Liver (tissue), 3 donors: ENCODE measurements around the gene HPCAL1.

Experiments
- ATF3 ChIP-seq: IDR thresholded peaks from 2 replicates; pipeline ENCODE4 v1.6.1; 2016; ENCODE audit warnings: antibody characterized with exemption
- MAX ChIP-seq: IDR thresholded peaks from 2 replicates; pipeline ENCODE4 v1.6.1; 2016; ENCODE audit warnings: antibody characterized with exemption
- YY1 ChIP-seq: IDR thresholded peaks from 2 replicates; pipeline ENCODE4 v1.6.1; 2016; ENCODE audit warnings: antibody characterized with exemption, mild to moderate bottlenecking
- TF ChIP-seq, protein P1 (sequence below): fragments of 150-350 bp; IDR thresholded peaks from 2 replicates; pipeline ENCODE4 v1.5.1; 2017; ENCODE audit warnings: improper control_type of control experiment, low read depth, low read length; ENCODE audit not compliant: missing input control
- donor health status: healthy.
- donor health status: healthy.

DNA sequence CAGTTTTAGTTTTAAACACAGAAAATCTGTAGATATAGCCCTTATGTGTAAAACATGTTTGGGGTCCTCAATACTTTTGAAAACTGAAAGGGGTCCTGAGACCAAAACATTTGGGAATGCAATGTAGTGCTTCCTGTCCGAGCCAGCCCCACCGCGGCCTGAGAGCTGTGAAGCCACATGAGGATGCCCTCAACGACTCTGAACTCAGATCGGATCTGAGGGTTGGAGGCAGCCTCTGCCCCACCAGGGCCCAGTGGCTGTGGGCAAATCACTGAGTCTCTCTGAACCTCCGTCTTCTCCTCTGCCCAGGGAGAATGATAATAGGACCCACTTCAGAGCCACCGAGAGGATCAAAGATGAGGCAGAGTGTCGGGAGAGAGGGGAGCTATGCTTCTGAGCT lies 33.4 kb upstream of the HPCAL1 start:
- no peak for TF ChIP-seq ATF3
- TF ChIP-seq, protein P1, sequence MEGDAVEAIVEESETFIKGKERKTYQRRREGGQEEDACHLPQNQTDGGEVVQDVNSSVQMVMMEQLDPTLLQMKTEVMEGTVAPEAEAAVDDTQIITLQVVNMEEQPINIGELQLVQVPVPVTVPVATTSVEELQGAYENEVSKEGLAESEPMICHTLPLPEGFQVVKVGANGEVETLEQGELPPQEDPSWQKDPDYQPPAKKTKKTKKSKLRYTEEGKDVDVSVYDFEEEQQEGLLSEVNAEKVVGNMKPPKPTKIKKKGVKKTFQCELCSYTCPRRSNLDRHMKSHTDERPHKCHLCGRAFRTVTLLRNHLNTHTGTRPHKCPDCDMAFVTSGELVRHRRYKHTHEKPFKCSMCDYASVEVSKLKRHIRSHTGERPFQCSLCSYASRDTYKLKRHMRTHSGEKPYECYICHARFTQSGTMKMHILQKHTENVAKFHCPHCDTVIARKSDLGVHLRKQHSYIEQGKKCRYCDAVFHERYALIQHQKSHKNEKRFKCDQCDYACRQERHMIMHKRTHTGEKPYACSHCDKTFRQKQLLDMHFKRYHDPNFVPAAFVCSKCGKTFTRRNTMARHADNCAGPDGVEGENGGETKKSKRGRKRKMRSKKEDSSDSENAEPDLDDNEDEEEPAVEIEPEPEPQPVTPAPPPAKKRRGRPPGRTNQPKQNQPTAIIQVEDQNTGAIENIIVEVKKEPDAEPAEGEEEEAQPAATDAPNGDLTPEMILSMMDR, result no peak
- TF ChIP-seq YY1, result no peak
- no peak for TF ChIP-seq MAX
